Inflammatory macrophage treated with lipopolysaccharide for 4 hours (primary cell): ENCODE results near the gene SNX20.

Experiments
- DNase-seq: peaks from one replicate; pipeline ENCODE4 v3.0.0-alpha.2; 2020

SNX20 gene

DNA sequence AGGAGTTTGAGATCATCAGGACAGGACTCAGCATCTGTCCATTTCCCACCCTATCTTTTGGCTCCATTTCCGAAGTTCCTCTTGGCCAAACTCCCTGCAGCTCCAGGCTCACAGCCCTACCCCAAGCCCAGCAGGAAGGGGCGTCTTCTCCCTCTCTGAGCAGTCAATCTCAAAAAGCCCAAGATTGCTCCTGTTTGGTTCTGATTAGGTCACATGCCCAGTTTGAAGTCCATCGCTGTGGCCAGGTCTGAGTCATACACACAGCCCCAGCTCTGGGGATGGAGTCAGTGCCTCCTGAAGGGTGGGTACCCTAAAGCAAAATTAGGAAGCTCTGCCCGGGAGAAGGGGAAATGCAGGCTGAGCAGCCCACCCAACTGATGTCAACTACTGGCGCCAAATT, 23.9 kb downstream of the SNX20 start:
- peak; percentile 61 for DNase-seq

DNA sequence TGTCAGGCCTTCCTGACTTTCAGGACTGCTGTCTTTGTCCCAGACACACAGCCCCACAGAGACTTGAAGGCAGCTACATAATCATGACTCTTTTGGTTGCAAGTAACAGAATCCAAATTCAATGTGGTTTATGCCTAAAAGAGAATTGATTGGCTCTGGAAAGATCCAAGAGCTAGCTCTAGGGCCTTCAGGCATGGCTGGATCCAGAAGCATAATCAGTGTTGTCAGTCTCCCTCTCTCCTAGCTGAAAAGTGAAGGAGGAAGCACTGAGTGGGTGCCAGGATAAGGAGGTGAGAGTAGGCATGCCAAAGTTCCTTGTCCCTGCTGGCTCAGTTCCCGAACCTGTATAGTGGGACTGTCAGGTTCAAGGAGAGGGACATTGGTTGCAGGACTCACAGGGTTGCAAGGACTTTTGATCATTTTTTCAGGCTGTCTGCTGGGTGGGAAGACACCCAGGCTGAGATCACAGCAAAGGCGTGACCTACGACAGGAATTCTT, 25.5 kb downstream of the SNX20 start:
- DNase-seq = no peak

DNA sequence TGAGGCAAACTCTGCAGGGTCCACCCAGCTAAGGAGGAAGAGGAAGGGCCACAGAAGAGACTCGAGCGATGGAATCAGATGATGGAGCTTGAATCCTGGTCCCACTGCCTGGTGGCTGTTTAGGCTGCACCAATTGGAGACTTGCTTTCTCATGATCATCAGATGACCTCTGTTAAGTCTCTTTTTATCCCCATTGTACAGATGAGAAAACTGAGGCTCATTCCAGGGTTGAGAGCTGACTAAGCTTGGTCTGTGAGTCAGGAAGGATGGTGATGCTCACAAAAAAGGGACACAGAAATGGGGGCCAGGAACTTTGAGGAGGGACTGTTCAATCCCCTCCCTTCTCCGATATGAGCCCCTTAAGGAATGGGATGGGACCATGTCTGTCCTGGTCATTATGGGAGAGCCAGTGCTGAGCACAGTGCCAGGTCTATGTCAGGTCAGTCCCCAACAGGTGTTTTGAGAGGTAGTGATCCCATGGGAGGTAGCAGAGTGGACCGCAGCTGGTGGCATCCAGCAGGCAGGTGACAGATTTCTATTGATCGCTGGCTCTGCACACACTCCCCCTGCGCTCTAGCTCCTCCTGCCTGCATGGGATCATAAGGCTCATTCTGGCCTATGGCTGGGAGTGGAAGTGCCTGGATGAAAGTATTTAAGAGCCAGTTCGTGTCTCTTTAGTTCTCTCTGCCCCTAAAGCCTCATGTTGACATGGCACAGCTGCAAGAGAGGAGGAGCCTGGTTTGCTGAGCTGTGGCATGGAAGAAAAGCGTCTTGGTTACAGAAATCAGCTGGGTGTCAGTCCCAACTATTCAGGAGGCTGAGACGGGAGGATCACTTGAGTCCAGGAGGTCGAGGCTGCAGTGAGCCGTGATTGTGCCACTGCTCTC, 27.2 kb downstream of the SNX20 start:
- no peak for DNase-seq

DNA sequence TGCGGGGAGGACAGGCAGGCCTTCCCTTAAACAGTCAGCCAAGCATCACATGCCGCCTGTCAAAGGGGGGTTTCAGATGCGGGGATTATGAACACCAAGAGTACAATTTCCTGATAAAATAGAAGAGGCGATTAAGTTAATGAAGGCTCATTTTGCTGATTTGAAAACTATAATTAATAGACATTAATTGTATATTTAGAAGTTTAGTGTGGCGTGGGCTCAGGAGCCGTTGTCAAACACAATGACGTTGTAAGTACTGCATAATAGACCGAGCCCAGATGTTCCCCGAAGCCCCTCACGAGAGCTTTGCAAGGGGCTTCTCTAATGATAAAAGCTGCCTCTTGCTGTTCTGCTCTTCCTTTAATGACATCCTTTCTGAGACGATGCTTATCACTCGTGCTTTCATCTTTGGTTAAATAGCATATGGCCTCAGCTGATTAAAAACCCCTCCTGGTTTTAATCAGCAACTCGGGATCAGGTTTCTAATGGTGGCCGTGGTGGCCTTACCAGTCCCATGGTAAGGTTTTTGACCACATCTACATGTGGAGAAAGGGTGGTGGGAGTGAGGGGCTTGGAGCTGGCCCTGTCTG, 28.2 kb downstream of the SNX20 start:
- no peak for DNase-seq

DNA sequence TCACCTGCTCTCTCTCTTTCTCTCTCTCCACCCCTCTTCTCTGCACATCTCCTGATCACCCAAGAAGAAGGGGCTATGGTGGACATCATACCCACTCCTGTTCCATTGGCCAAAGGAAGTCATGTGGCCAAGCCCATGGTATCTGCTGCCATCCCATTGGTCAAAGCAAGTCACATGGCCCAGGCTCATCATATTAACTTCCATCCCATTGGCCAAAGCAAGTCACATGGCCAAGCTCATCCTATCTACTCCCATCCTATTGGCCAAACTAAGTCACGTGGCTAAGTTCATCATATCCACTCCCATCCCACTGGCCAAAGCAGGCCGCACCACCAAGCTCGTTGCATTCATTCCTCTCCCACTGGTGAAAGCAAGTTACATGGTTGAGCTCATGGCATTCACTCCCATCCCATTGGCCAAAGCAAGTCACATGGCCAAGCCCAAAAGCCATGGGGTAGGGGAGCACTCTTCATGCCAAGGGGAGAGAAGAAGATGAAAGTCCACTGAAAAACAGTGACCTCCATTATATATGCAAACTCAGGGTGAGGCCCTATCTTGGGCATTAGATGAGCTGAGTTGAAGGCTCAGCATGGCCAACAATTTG, 29.2 kb downstream of the SNX20 start:
- DNase-seq = no peak

DNA sequence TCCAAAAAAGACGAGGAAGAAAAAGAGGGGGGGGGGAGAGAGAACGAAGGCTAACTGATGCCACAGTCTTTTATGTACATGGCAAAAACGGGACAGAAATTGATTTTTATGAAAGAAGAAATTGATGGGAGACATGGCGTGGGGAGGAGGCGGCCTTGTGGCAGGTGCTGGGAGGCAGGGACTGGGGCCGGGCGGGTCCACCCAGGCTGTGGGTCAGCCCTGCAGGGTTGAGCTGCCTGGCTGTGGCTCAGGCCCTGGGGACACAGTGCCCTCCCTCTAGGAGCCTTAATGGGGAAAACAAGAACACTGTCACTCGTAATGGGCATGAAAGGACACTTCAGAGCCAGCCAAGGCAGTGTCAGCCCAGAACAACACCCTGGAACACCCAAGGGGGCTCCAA, 34.8 kb downstream of the SNX20 start:
- DNase-seq = no peak

DNA sequence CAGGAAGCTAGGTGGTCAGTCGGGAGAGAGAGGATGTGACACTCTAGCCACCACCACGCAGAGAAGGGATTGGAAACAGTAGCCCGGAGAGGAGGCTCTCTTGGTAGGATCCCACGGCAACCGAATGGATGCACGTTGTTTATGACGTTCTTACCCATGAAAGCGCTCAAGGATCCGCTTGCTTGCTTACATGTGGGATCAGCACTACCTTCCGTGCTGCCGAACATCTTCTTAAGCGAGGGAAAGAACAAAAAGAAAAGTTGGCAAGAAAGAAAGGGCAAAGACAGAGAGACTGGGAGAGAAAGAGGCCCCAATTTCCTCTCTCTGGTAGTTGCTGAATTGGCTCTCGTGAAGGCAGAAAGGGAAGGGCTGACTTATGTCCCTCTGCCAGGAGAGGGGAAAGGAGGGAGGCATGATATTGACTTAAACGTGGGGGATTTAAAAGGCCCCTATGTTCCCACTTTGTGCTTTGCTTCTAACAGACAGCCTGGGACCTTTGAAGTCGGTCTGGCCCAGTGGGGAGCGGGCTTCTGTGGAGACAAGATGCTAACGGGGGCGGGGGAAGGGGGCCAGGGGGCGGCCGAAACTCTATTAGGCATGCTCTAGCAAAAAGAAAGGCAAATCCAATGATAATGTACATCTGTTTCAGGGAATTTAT, 35.4 kb downstream of the SNX20 start:
- no peak for DNase-seq

DNA sequence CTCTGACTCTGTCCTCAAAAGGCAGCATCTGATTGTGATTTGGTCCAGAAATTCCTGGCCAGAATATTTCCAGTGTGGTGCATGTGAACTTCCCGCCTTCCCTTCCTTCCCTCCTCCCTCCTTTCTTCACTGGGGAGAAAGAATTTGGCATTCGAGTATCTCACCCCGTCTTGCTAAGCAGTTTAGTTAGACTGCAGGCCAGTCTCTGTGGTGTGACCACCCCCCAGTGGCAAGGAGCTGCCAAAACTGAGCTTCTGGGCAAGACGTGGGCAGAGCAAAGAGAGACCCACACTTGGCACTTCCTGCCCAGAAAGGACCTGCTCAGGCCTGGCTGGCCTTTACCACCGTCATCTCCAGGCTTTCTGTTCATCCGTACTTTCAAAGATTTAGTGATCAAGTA, 36.4 kb downstream of the SNX20 start:
- peak; percentile 51 for DNase-seq

DNA sequence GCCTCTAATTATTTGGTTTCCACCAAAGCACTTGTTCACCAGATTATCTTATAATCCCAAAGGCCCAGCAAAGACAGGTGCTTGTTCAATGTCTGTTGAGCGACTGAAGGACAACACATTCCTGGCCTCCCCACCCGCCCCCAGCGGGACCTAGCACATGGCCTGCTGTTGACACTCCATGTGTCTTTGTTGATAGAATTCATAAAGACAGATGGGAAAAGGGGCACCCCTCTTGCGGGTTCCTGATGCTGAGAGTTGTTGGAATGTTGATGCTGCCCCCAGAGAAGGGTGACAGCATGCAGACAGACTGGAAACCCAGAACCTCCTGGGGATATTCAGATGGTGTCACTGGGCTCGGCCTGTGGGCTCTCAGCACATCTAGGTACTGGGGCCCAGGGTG, 36.9 kb downstream of the SNX20 start:
- no peak for DNase-seq

DNA sequence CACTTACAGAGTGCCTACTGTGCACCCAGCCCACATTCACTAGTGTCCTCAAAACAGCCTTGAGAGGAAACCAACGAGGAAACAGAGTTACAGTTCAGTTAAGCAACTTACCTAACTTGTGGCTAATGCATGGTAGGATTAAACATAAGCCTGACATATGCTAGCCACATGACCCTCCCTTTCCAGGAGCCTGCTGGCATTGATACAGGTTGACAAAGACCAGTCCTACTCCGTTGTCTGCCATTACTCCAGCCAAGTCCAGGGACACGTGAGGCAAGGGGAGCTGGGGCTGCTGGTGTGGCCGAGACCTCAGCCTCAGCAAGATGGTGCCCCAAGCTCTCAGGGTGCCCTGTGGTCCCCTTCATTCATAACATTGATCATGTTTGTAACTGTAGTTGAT, 37.9 kb downstream of the SNX20 start:
- no peak for DNase-seq

DNA sequence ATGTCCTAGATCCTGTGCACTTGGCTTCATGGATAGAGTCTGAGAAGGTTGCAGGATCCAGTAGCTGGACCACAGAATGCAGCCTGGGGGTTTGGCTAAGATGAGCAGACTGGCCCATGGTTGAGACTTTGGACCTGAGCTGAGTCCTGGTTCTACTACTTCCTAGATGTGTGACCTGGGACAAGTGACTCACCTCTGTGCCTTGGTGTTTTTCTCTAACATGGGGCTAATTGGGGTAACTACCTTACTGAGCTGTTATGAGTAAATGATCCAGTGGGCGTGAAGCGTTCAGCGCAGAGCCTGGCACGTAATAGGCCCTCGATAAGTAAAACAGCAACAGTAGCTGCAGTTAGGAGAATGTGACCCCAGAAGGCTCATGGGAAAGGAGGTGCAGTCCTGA, 38.8 kb downstream of the SNX20 start:
- no peak for DNase-seq

DNA sequence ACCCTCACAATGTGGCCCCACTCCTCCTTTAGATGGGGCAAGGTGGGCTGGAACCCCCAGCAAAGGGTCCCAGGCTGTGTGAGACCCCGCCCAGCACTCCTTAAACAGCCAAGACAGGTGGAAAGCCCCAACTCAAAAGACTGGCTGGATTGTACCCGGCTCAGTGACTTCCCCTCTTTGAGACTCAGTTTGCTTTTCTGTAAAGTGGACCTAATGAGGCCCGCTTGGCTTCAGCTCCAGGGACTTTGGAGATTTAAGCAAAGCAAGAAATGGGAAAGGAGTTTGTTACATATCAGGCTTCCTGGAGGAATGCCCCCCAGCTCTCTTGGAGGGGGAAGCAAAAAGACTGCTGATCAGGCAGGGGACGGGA, 39.3 kb downstream of the SNX20 start:
- DNase-seq = no peak

DNA sequence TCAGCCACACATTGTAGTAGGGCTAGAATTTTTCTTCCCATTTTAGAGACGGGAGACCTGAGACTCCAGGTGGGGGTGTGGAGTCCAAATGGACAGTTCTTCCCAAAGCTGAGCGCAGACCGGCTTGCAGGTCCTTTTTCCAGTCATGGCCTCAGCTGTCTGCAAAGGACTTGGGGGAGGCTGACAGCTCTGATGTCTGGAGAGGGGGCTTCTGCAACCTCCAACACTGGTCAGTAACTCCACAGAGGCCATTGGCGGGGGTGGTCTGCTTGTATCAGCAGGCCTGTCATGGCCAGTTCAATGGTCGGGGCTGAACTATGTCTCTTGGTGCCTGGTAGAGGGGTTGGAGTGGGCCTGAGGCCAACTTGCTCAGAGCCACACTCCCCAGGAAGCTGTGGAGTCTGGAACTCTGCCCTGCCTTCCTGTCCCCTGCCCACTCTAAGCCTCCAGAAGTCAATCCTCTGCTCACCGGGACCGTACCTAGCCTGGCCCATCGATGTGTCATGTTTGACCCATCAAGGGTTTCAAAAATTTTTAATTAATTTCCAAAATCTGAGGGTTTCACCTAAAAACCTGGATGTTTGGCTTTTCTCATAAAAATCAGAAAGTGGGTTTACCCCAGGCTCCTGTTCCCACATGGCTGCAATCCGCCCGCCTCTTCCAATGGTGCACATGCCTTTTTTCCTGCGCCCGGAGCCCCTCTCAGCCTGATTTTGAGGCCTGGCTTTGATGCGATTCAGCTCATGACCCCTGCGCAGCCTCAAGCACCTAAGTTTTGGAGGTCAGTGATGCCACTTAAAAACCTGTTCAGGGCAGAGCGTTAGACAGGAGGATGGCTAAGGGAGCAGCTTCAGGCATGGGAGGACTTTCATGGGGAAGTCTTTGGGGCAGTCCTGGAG, 39.9 kb downstream of the SNX20 start:
- DNase-seq = no peak

DNA sequence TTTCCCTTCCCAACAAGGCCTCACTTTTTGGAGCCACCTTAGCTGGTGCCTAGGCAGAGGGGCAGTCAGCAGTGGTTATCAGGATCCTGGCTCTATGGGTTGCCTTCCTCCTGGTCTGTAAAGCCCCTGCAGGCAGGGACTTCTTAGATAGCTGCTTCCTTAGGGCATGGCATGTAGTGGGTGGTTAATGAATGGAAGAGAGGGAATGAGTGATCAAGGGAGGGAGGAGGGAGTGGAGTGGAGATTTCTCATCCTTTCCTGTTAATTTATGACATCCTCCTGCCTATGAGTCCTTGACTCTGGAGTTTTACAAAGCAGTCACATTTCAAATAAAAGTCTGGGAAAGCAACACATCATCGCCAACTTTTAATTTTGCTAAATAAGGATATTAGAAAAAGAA, 40.7 kb downstream of the SNX20 start:
- no peak for DNase-seq

DNA sequence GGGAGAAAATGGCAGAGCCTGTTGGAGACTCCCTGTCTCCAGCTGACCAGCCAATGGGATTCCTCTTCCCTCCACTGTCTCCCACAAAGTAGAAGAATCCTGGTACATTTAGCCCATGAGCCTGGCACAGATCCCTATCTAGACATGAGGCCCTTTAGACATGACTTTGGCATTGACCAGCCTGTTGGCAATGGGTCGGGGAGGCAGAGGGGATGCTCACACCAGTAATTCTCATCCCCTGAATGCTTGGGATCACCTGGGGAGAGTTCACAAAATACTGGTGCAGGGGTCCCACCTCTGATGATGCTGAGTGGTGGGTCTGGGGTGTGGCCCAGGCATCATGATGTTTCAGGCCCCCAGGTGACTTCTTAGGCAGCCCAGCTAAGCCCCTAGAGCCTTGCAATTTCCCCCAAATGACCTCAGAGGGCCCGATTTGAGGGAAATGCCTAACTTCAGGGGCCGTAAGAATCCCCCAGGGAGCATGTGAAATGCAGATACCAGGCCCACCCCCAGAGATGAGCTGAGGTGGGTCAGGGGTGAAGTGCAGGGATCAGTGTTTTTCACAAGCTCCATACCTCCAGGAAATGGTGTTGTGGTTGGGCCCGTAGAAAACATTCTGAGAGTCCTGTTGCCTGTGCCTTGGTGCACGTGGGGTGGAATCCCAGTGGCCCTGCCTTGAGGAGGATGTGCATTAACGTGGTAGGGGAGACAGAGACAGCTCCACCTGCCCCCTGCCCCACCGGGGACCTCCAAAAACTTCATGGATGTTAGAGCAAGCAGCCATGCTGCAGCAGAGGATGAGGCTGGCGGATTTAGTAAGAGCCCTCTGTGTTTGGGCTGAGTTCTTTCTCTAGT, 42.1 kb downstream of the SNX20 start:
- DNase-seq = no peak

DNA sequence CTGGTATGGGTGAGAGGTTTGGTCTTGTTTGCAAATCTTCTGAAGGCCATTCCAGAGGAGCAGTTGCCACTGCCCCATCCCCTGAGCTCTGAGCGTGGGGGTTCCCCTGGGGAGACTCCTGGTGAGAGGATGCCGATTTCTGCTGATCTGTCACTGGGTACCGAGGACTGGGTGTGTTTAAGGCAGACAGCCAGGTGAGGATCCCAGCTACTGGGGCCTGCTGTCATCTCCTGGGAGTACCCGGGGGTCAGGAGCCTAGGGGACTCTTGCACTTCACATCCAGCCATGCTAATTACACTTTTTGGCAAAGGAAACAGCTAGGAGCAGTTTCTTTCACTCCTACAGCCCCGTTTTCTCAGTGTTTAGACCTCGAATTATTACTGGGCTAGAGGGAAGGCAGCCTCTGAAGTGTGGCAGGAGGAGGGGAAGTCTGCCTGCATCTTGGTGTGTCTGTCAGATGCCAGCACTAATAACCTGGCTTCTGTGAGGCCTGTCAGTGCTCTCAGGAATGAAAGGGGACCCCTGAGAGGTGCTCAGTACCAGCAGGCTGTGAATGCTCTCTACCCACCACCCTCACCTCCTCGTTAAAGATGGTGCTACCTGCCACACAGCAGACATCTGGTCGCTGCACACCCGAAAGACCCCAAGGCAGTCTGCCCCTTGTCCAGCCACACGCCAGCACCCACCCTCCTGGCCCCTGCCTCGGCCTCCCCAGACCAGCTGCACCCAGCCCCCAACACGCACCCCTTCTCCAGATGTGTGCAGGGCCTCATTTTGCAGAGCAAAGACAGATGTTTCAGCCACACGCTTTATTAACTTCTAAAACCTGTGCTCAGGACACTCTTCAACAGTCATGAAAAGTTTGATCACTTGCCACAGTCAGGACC, 43.2 kb downstream of the SNX20 start:
- DNase-seq = no peak

DNA sequence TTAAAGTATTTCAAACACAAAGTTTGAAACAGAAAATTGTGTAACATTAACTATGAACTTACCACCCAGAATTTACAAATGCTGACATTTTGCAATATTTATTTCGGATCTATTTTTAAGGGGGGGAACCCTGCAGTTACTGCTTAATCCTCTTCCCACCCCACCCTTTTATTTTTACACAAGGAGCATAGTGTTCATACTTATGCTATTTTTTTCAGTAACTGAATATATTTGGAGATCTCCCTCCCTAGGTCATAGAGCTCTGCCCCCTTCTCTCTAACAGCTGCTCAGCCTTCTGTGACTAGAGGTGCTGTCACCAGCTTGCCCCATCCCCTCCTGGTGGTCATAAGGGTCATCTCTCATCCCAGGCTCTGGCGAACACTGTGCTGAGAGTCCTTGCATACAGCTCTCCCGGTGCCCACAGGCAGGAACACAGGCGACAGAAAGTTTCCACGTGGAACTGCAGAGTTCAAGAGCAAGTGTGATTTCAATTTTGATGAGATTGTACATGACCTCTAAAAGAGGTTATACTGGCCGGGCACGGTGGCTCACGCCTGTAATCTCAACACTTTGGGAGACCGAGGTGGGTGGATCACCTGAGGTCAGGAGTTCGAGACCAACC, 44.2 kb downstream of the SNX20 start:
- DNase-seq = no peak

DNA sequence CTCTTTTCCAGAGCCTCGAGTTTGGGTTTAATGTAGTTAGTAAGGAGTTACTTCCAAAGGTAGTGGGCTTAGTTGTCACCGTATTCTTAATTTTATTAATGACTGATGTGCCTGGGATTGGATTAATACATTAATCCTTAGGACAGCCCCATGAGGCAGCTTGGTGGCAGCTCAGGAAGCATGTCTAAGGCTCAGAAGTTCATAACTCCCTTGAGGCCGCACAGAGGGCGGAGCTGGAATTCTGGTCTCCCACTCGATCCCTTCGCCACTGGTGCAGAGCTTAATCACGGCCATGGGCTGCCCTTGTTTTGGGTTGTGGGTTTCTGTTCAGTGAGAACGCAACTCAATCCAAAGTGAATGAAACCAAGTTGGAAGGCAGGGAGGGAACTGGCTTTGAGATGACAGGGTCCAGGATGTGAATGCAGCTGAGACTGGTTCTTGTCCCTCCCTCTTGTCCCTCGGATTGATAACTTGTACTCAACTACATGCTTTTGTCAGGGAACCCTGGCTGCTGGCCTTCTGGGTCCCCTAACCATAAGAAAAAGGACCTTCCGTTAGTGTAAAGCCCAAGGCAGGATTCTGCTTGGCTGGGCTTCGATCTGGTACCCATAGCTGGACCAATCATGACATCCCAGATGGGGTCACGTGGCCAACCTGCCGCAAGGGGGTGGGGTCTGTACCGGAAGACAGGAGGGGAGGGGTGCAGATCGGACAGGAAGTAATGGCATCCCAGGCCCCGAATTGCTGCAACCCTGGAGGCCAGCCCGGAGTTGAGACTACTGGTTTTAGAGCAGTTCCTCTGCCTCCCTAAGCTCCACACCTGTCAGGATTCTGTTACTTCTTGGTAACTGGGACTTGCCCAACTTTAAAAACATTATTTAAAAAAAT, 45.4 kb downstream of the SNX20 start:
- DNase-seq = no peak

DNA sequence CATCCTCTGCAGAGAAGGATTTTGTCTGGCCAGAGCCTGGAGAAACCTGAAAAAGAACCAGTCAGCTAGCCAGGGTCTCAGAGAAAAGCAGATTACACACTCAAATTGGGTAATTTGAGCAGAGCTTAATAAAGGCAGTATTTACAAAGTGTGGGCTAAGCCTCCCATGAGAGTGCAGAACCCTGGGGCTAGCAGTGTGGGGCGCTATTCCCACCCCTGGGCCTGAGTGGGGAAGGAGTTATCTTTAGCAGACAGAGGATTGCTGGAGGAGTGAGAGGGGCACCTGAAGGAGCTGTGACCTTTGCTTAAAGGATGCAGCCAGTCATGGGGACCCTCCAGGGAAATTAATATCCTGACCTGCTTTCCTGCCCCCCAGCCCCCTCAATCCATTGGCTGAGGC, 46.2 kb downstream of the SNX20 start:
- no peak for DNase-seq
